Measurements from ENCODE around the gene TRPC4AP. TPM values are rescaled to one million over a fixed set of nuclear protein-coding genes. Genes with fewer than 3 reads are reported as not detected.
"Not testable (repeated sequence)": the region's sequence is repeated elsewhere in the genome, so short reads cannot be mapped to it uniquely, and the experiment has no call there.

TRPC4AP gene
- total and polyA plus RNA-seq, 2 of the 8 experiments (the other 6 are each of a cell fraction or from before 2014, with no cell fraction given): 73.1 to 74.8 TPM

- H3K27me3 ChIP-seq (replicated peaks in 1 of 4; ENCODE audit: control insufficient read depth in 3 of 4, extremely low read depth in 1 of 4, insufficient read depth in 3 of 4, low read length in 3 of 4); H3K18ac ChIP-seq (ENCODE audit: extremely low read depth, low read length); H2BK5ac ChIP-seq (ENCODE audit: low read depth, low read length); H3K4ac ChIP-seq (replicated peaks; ENCODE audit: insufficient read length, low read depth, low read length); H4K8ac ChIP-seq (ENCODE audit: extremely low read depth, insufficient read depth, low read length); H2BK120ac ChIP-seq (replicated peaks; ENCODE audit: low read depth, low read length); H4K5ac ChIP-seq (ENCODE audit: insufficient read length, low read depth, low read length); DNase-seq (ENCODE audit: low read depth in 1 of 2, low spot score in 2 of 2); H2BK12ac ChIP-seq (ENCODE audit: low read depth, low read length); H3K27ac ChIP-seq (ENCODE audit: low read depth, low read length); POLR2A ChIA-PET (ENCODE audit: partially characterized antibody); H4K91ac ChIP-seq (replicated peaks; ENCODE audit: insufficient read length, low read length); H2BK15ac ChIP-seq (ENCODE audit: low read length); H2BK20ac ChIP-seq (ENCODE audit: low read length); H3K4me1 ChIP-seq (replicated peaks in 1 of 4; ENCODE audit: control insufficient read depth in 3 of 4, insufficient read depth in 4 of 4, low read length in 3 of 4); FAIRE-seq; H4K20me1 ChIP-seq (replicated peaks in 1 of 2; ENCODE audit: control insufficient read depth in 1 of 2, insufficient read depth in 2 of 2, low read length in 2 of 2); H3K23me2 ChIP-seq (ENCODE audit: low read depth, low read length); H2AFZ ChIP-seq (ENCODE audit: low read length); H3K56ac ChIP-seq (replicated peaks; ENCODE audit: insufficient read length, low read depth, low read length); H3K4me2 ChIP-seq (ENCODE audit: insufficient read depth in 1 of 2, low read depth in 2 of 2, low read length in 2 of 2); H3K14ac ChIP-seq (ENCODE audit: insufficient read length); H3K4me3 ChIP-seq (ENCODE audit: extremely low read depth in 1 of 4, insufficient read depth in 2 of 4, low read depth in 3 of 4, low read length in 4 of 4); H2AK5ac ChIP-seq (ENCODE audit: low read depth, low read length); H3K23ac ChIP-seq (ENCODE audit: insufficient read length); H3K9ac ChIP-seq (replicated peaks in 1 of 4; ENCODE audit: extremely low read depth in 1 of 4, low read depth in 3 of 4, low read length in 3 of 4); H3K79me1 ChIP-seq (ENCODE audit: low read depth, low read length): not testable (repeated sequence)
- CTCF ChIA-PET (ENCODE audit: partially characterized antibody): interaction anchor here (0.7 to 1.3 kb wide), 3 partner anchors 16 to 111 kb away, joined by 3 read pairs; no protein-coding TSS in a partner anchor
- H3K9me3 ChIP-seq (ENCODE audit: insufficient read depth in 2 of 2, low read depth in 1 of 2, low read length in 1 of 2): peaks cover 10 to 17% of the 10 kb centered on the region in 2 experiments
- H3K79me2 ChIP-seq (ENCODE audit: control insufficient read depth in 1 of 2, insufficient read depth in 2 of 2, low read length in 2 of 2): peaks cover 3 to 67% of the 10 kb centered on the region in 2 experiments; a peak in 3 of 4 replicates
- 100% methylated on average over 4 of the region's 5 CpGs; no CpG with 5 or more reads in 1 of the 2 experiments for WGBS, 2 experiments (ENCODE audit: extremely low coverage in 1 of 2, insufficient coverage in 1 of 2, insufficient read length in 1 of 2, insufficient replicate concordance in 2 of 2, low coverage in 1 of 2, low lambda C conversion rate in 2 of 2, missing lambda C conversion rate in 1 of 2)
- peaks cover 5 to 20% (median 14%) of the 10 kb centered on the region in 4 experiments; a peak in 6 of 8 replicates for H3K36me3 ChIP-seq (ENCODE audit: control insufficient read depth in 2 of 4, insufficient read depth in 4 of 4, low read length in 3 of 4)
Observed at GRCh38 chr20:35080348-35080642, 12.3 kb downstream of the TRPC4AP start.

All from H1 (cell line).